22Rv1 (cell line): ENCODE measurements around the gene ADGRA1.

Experiments used
- ZFX ChIP-seq: fragments of 450-650 bp; IDR thresholded peaks from 2 replicates; pipeline ENCODE4 v1.6.1; 2017; ENCODE audit warnings: antibody characterized with exemption, borderline replicate concordance
- TF ChIP-seq, protein P1 (sequence below): fragments of 450-650 bp; IDR thresholded peaks from 2 replicates; pipeline ENCODE4 v1.5.1; 2017; ENCODE audit warnings: mild to moderate bottlenecking

DNA sequence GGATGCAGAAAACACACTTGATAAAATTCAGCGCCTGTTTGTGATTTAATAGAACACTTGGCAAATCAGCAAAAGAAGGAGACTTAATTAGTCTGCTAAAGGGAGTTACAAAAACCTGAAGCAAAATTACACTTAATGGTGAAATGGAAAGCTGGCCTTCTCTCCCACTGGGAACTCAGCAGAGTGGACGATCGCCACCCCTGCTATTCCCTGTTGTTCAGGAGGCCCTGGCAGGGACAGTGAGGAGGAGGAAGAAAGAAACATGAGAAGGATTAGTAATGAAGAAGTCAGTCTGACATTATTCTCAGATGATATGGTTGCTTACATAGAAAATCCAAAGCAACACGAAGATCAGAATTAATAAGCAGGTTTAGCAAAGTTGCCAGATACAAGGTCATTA is 66.7 kb downstream of the ADGRA1 start:
- TF ChIP-seq, protein P1, sequence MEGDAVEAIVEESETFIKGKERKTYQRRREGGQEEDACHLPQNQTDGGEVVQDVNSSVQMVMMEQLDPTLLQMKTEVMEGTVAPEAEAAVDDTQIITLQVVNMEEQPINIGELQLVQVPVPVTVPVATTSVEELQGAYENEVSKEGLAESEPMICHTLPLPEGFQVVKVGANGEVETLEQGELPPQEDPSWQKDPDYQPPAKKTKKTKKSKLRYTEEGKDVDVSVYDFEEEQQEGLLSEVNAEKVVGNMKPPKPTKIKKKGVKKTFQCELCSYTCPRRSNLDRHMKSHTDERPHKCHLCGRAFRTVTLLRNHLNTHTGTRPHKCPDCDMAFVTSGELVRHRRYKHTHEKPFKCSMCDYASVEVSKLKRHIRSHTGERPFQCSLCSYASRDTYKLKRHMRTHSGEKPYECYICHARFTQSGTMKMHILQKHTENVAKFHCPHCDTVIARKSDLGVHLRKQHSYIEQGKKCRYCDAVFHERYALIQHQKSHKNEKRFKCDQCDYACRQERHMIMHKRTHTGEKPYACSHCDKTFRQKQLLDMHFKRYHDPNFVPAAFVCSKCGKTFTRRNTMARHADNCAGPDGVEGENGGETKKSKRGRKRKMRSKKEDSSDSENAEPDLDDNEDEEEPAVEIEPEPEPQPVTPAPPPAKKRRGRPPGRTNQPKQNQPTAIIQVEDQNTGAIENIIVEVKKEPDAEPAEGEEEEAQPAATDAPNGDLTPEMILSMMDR, result no peak
- TF ChIP-seq ZFX, result no peak
